Measurements from ENCODE around the gene CHURC1. TPM values are rescaled to one million over a fixed set of nuclear protein-coding genes. Genes with fewer than 3 reads are reported as not detected.

The CHURC1 gene
- total RNA-seq, 1 donor from 2014 or later: 69.6 TPM

GRCh38 chr14:64951291-64951690 is 37.0 kb downstream of the CHURC1 start:
- POLR2A ChIA-PET: interaction anchor here (0.6 kb wide), 1 partner anchor 38 kb away, joined by 5 read pairs; no protein-coding TSS in a partner anchor
- H3K9me3 Mint-ChIP-seq: no peaks in the 10 kb centered on the region
- peaks cover 11% of the 10 kb centered on the region for H3K4me1 Mint-ChIP-seq
- peaks cover 8% of the 10 kb centered on the region for H3K36me3 Mint-ChIP-seq (ENCODE audit: low read depth)
- H3K27me3 Mint-ChIP-seq: no peaks in the 10 kb centered on the region
- CTCF ChIA-PET: interaction anchor here (0.6 kb wide), 1 partner anchor 608 kb away, joined by 4 read pairs; no protein-coding TSS in a partner anchor
- TF ChIP-seq, protein P1, sequence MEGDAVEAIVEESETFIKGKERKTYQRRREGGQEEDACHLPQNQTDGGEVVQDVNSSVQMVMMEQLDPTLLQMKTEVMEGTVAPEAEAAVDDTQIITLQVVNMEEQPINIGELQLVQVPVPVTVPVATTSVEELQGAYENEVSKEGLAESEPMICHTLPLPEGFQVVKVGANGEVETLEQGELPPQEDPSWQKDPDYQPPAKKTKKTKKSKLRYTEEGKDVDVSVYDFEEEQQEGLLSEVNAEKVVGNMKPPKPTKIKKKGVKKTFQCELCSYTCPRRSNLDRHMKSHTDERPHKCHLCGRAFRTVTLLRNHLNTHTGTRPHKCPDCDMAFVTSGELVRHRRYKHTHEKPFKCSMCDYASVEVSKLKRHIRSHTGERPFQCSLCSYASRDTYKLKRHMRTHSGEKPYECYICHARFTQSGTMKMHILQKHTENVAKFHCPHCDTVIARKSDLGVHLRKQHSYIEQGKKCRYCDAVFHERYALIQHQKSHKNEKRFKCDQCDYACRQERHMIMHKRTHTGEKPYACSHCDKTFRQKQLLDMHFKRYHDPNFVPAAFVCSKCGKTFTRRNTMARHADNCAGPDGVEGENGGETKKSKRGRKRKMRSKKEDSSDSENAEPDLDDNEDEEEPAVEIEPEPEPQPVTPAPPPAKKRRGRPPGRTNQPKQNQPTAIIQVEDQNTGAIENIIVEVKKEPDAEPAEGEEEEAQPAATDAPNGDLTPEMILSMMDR (IDR thresholded peaks at IDR 0.05): no peak
- ATAC-seq (ENCODE audit: low read depth) (no peak), DNase-seq (no peak)
- H3K4me3 Mint-ChIP-seq: no peak overlapping the region
- intact Hi-C loops (cut with micrococcal nuclease): no loop called here
- H3K27ac Mint-ChIP-seq: no peak overlapping the region

GRCh38 chr14:64951724-64952123 is 37.5 kb downstream of the CHURC1 start:
- Mint-ChIP-seq H3K9me3 (no peaks in the 10 kb centered on the region), H3K4me3 (no peak overlapping the region), H3K36me3 (ENCODE audit: low read depth) (peaks cover 8% of the 10 kb centered on the region), H3K27me3 (no peaks in the 10 kb centered on the region), H3K4me1 (peaks cover 11% of the 10 kb centered on the region), H3K27ac (no peak overlapping the region)
- CTCF ChIA-PET: interaction anchor here (0.6 kb wide), 1 partner anchor 608 kb away, joined by 4 read pairs; no protein-coding TSS in a partner anchor
- no peak for ATAC-seq (ENCODE audit: low read depth)
- POLR2A ChIA-PET: no interaction called here
- TF ChIP-seq, protein P1 (IDR thresholded peaks at IDR 0.05): no peak
- intact Hi-C loops (cut with micrococcal nuclease): no loop called here
- no peak for DNase-seq

GRCh38 chr14:64952598-64953309 is 38.5 kb downstream of the CHURC1 start:
- DNase-seq: no peak
- H3K36me3 Mint-ChIP-seq (ENCODE audit: low read depth): peaks cover 8% of the 10 kb centered on the region
- H3K27ac Mint-ChIP-seq: peak overlapping the region; percentile 47
- ChIA-PET POLR2A (interaction anchor here (0.6 kb wide), 1 partner anchor 1204 kb away, joined by 6 read pairs; no protein-coding TSS in a partner anchor), CTCF (no interaction called here)
- TF ChIP-seq, protein P1 (IDR thresholded peaks at IDR 0.05): no peak
- peak; percentile 49 for ATAC-seq (ENCODE audit: low read depth)
- intact Hi-C loops (cut with micrococcal nuclease): no loop called here
- H3K9me3 Mint-ChIP-seq: no peaks in the 10 kb centered on the region
- H3K4me3 Mint-ChIP-seq: no peak overlapping the region
- no peaks in the 10 kb centered on the region for H3K27me3 Mint-ChIP-seq
- peaks cover 11% of the 10 kb centered on the region for H3K4me1 Mint-ChIP-seq

DNA sequence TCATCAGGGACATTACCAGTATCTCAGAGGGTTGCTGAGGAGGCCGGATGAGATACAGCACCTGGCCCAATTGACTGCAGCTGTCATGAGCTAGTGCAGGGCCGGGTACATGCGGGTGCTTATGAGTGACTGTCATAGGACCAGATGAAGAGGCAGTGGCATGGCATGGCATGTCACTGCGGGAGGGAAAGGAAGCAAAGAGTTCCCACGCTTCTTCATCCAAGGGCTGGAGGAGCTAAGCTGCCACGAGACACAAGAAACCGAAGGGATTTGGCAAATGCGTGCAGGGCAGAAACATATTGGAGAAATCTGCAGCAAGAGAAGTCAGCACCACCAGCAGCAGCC is 39.0 kb downstream of the CHURC1 start:
- no peaks in the 10 kb centered on the region for H3K27me3 Mint-ChIP-seq
- H3K4me3 Mint-ChIP-seq: no peak overlapping the region
- H3K4me1 Mint-ChIP-seq: peaks cover 11% of the 10 kb centered on the region
- TF ChIP-seq, protein P1 (IDR thresholded peaks at IDR 0.05): no peak
- no peak overlapping the region for H3K27ac Mint-ChIP-seq
- H3K36me3 Mint-ChIP-seq (ENCODE audit: low read depth): peaks cover 8% of the 10 kb centered on the region
- H3K9me3 Mint-ChIP-seq: no peaks in the 10 kb centered on the region
- POLR2A ChIA-PET: interaction anchor here (0.6 kb wide), 1 partner anchor 1204 kb away, joined by 6 read pairs; no protein-coding TSS in a partner anchor
- no peak for ATAC-seq (ENCODE audit: low read depth)
- DNase-seq: no peak
- intact Hi-C loops (cut with micrococcal nuclease): no loop called here
- CTCF ChIA-PET: no interaction called here

GRCh38 chr14:64953661-64954060 is 39.4 kb downstream of the CHURC1 start:
- TF ChIP-seq, protein P1 (IDR thresholded peaks at IDR 0.05): no peak
- H3K4me3 Mint-ChIP-seq: no peak overlapping the region
- peaks cover 11% of the 10 kb centered on the region for H3K4me1 Mint-ChIP-seq
- intact Hi-C loops (cut with micrococcal nuclease): no loop called here
- no peak for DNase-seq
- H3K27ac Mint-ChIP-seq: no peak overlapping the region
- ChIA-PET CTCF (no interaction called here), POLR2A (interaction anchor here (0.6 kb wide), 1 partner anchor 1205 kb away, joined by 6 read pairs; no protein-coding TSS in a partner anchor)
- ATAC-seq (ENCODE audit: low read depth): no peak
- no peaks in the 10 kb centered on the region for H3K9me3 Mint-ChIP-seq
- H3K36me3 Mint-ChIP-seq (ENCODE audit: low read depth): peaks cover 7% of the 10 kb centered on the region
- no peaks in the 10 kb centered on the region for H3K27me3 Mint-ChIP-seq
